GM12878 (cell line): ENCODE results near the gene NIPAL3. TPM values are rescaled to one million over a fixed set of nuclear protein-coding genes. Genes with fewer than 3 reads are reported as not detected.
A peak's percentile ranks its signal among the peaks of the same experiment; 100 is the strongest.

ENCODE experiments used
- ATF3 ChIP-seq: IDR thresholded peaks from 2 replicates; pipeline ENCODE4 v1.6.1; 2011; ENCODE audit warnings: low read depth, mild to moderate bottlenecking, low read length, moderate library complexity, borderline replicate concordance; ENCODE audit errors: extremely low read depth
- CHD4 ChIP-seq: fragments of 200-600 bp; sonication (generic); IDR thresholded peaks from 2 replicates; pipeline ENCODE4 v1.6.1; 2016; ENCODE audit warnings: mild to moderate bottlenecking
- CREM ChIP-seq: IDR thresholded peaks from 2 replicates; pipeline ENCODE4 v1.6.1; 2014; ENCODE audit warnings: antibody characterized with exemption, low read depth
- EED ChIP-seq: sonication (generic); IDR thresholded peaks from 2 replicates; pipeline ENCODE4 v1.6.1; 2016; ENCODE audit warnings: antibody characterized with exemption, low read depth
- GABPA ChIP-seq: IDR thresholded peaks from 2 replicates; pipeline ENCODE4 v1.6.1; 2014; ENCODE audit warnings: antibody characterized with exemption, low read depth, mild to moderate bottlenecking, inconsistent platforms
- GATAD2B ChIP-seq: fragments of 450-650 bp; conservative IDR thresholded peaks from 2 replicates; pipeline ENCODE4 v1.6.1; 2017; ENCODE audit warnings: low read depth, mild to moderate bottlenecking, moderate library complexity
- HDAC6 ChIP-seq: fragments of 200-600 bp; sonication (generic); IDR thresholded peaks from one replicate; pipeline ENCODE4 v1.8.0; 2017; ENCODE audit warnings: antibody characterized with exemption; ENCODE audit not compliant: unreplicated experiment
- IKZF2 ChIP-seq, 2 experiments: fragments of 450-650 bp; IDR thresholded peaks; 2 replicates each; pipeline ENCODE4 v1.6.1; 2017; ENCODE audit warnings: mild to moderate bottlenecking in 2 of 2, moderate library complexity in 2 of 2
- JUNB ChIP-seq: IDR thresholded peaks from 2 replicates; pipeline ENCODE4 v1.6.1; 2016; ENCODE audit warnings: antibody characterized with exemption, mild to moderate bottlenecking
- JUND ChIP-seq: IDR thresholded peaks from 2 replicates; pipeline ENCODE4 v1.6.1; 2012; ENCODE audit warnings: low read depth, mild to moderate bottlenecking, low read length, improper control_type of control experiment, moderate library complexity
- KDM1A ChIP-seq: fragments of 200-600 bp; sonication (generic); IDR thresholded peaks from 2 replicates; pipeline ENCODE4 v1.6.1; 2016; ENCODE audit warnings: borderline replicate concordance
- LARP7 ChIP-seq: fragments of 450-650 bp; IDR thresholded peaks from 2 replicates; pipeline ENCODE4 v1.6.1; 2017; ENCODE audit warnings: mild to moderate bottlenecking
- MLLT1 ChIP-seq: fragments of 450-650 bp; IDR thresholded peaks from 2 replicates; pipeline ENCODE4 v1.6.1; 2016; ENCODE audit warnings: mild to moderate bottlenecking
- MYB ChIP-seq: fragments of 150-350 bp; IDR thresholded peaks from 2 replicates; pipeline ENCODE4 v1.6.1; 2014; ENCODE audit warnings: mild to moderate bottlenecking, low read depth, low read length, borderline replicate concordance
- NFYB ChIP-seq: IDR thresholded peaks from 2 replicates; pipeline ENCODE4 v1.6.1; 2011; ENCODE audit warnings: low read depth, mild to moderate bottlenecking, low read length, improper control_type of control experiment, moderate library complexity; ENCODE audit not compliant: insufficient read depth
- NR2C2 ChIP-seq: IDR thresholded peaks from 2 replicates; pipeline ENCODE4 v1.6.1; 2011; ENCODE audit warnings: borderline replicate concordance, low read depth; ENCODE audit not compliant: control insufficient read depth, insufficient read length
- NR2F1 ChIP-seq: fragments of 450-650 bp; conservative IDR thresholded peaks from 2 replicates; pipeline ENCODE4 v1.6.1; 2017; ENCODE audit warnings: mild to moderate bottlenecking
- PAX5 ChIP-seq: IDR thresholded peaks from 2 replicates; pipeline ENCODE4 v1.6.1; 2011; ENCODE audit warnings: low read depth, low read length, borderline replicate concordance
- POLR2AphosphoS5 ChIP-seq: IDR thresholded peaks from 2 replicates; pipeline ENCODE4 v1.6.1; 2011; ENCODE audit warnings: mild to moderate bottlenecking, low read length, inconsistent platforms
- RBBP5 ChIP-seq: fragments of 200-600 bp; sonication (generic); conservative IDR thresholded peaks from 2 replicates; pipeline ENCODE4 v1.6.1; 2016
- RCOR1 ChIP-seq: conservative IDR thresholded peaks from 2 replicates; pipeline ENCODE4 v1.6.1; 2012; ENCODE audit warnings: low read depth, low read length, improper control_type of control experiment
- REST ChIP-seq: IDR thresholded peaks from 2 replicates; pipeline ENCODE4 v1.6.1; 2012; ENCODE audit warnings: mild to moderate bottlenecking, low read depth, low read length
- SKIL ChIP-seq: fragments of 450-650 bp; IDR thresholded peaks from 2 replicates; pipeline ENCODE4 v1.6.1; 2017; ENCODE audit warnings: mild to moderate bottlenecking, low read depth, inconsistent platforms; ENCODE audit not compliant: poor library complexity, severe bottlenecking
- SPI1 ChIP-seq: IDR thresholded peaks from 2 replicates; pipeline ENCODE4 v1.6.1; 2011; ENCODE audit warnings: low read depth, mild to moderate bottlenecking, low read length, moderate library complexity, borderline replicate concordance; ENCODE audit not compliant: insufficient read depth
- SRF ChIP-seq, 2 experiments: IDR thresholded peaks; 2 replicates each; pipeline ENCODE4 v1.6.1; 2011; ENCODE audit warnings: low read depth in 2 of 2, low read length in 2 of 2, mild to moderate bottlenecking in 1 of 2, moderate library complexity in 1 of 2
- TCF7 ChIP-seq: IDR thresholded peaks from 2 replicates; pipeline ENCODE4 v1.6.1; 2014; ENCODE audit warnings: antibody characterized with exemption, borderline replicate concordance
- ZZZ3 ChIP-seq: IDR thresholded peaks from 2 replicates; pipeline ENCODE4 v1.6.1; 2011; ENCODE audit warnings: low read depth; ENCODE audit not compliant: control insufficient read depth, insufficient read length
- polyA plus RNA-seq, 11 experiments: library from polyadenylated mRNA; depleted of rRNA in 4 of 11; unstranded in 6 of 11; stranded (reverse) in 5 of 11; fragments of >200 nt; fragmentation: Nextera tagmentation in 4 of 11; fragmentation: Illumina TruSeq in 1 of 11; extraction: Ambion mirVana in 4 of 11; extraction: Trizol in 1 of 11; gene quantifications; 1 replicate in 1 of 11; 2 replicates in 10 of 11; pipeline versions ENCODE4 v1.2.1 to v1.2.3, GENCODE V29; 2011 to 2016; ENCODE audit warnings: inconsistent platforms in 2 of 11, missing spikeins in 2 of 11, low read depth in 1 of 11
- total RNA-seq, 4 experiments: library from RNA; depleted of rRNA in 3 of 4; stranded (reverse); fragments of >200 nt in 3 of 4; fragmentation: Illumina TruSeq in 1 of 4; extraction: Trizol in 1 of 4; gene quantifications; 2 replicates each; pipeline versions ENCODE4 v1.2.1 to v1.2.3, GENCODE V29; 2013 to 2021

The NIPAL3 gene
- total and polyA plus RNA-seq, 10 of the 15 experiments (the other 5 are each of a cell fraction or from before 2014, with no cell fraction given): 2.1 to 9.4 (median 4.2) TPM

GRCh38 chr1:24373044-24373443, 42.6 kb upstream of the NIPAL3 start (continued):
- TF ChIP-seq SKIL (no peak), NR2F1 (no peak), SPI1 (peak; percentile 74), HDAC6 (no peak), MYB (no peak), PAX5 (peak; percentile 78; the same call in 1 of the 2 replicates), NR2C2 (no peak), JUNB (0 out of 2 replicates have a peak, but pooled peaks have one; percentile 17), EED (peak; percentile 30; the same call in 1 of the 2 replicates), CREM (peak; percentile 82), ZZZ3 (no peak), LARP7 (no peak), TCF7 (no peak), REST (no peak), JUND (no peak), GABPA (peak; percentile 63), RCOR1 (no peak), ATF3 (no peak), CHD4 (no peak), MLLT1 (no peak), KDM1A (no peak), GATAD2B (no peak), IKZF2 (IDR thresholded peaks at IDR 0.05) (no peak), RBBP5 (no peak), POLR2AphosphoS5 (no peak), SRF (IDR thresholded peaks at IDR 0.05; ENCODE audit: low read depth in 2 of 2, low read length in 2 of 2) (no peak), NFYB (peak; percentile 37; the same call in 1 of the 2 replicates)
